ENCODE data around the gene TRMT112. TPM values are rescaled to one million over a fixed set of nuclear protein-coding genes. Genes with fewer than 3 reads are reported as not detected.

Gene TRMT112
- total RNA-seq, 6 donors from 2014 or later: 110 to 215 (median 170) TPM

DNA sequence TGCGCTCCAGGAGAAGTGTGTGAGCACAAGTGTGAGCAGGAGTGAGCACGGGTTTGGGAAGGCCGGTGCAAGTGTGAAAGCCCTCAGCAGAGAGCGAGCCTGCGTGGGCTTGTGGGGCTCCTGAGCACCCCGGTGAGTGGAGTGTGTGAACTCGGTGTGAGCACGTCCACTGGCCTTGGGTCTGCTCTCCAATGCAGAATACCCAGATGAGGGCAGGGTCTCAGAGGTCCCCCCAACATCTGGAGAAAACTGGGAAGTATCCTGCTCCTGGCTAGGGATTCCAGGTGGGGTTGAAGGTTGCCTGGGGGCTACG, 10.8 kb downstream of the TRMT112 start:
- ATAC-seq (ENCODE audit: low FRiP score in 2 of 2): no peak
- Histone ChIP-seq H3K4me1 (peaks cover 14 to 28% (median 23%) of the 10 kb centered on the region in 4 donors), H3K9me3 (no peaks in the 10 kb centered on the region), H3K4me3 (peak overlapping the region; percentile 65 to 96 (median 87)), H3K36me3 (peaks cover 0 to 9% (median 3%) of the 10 kb centered on the region in 4 donors), H3K27ac (peak overlapping the region; percentile 88 to 97 (median 96)), H3K27me3 (no peaks in the 10 kb centered on the region)
- DNase-seq: peak in 1 of 2 donors; percentile 39
- TF ChIP-seq, protein P1, sequence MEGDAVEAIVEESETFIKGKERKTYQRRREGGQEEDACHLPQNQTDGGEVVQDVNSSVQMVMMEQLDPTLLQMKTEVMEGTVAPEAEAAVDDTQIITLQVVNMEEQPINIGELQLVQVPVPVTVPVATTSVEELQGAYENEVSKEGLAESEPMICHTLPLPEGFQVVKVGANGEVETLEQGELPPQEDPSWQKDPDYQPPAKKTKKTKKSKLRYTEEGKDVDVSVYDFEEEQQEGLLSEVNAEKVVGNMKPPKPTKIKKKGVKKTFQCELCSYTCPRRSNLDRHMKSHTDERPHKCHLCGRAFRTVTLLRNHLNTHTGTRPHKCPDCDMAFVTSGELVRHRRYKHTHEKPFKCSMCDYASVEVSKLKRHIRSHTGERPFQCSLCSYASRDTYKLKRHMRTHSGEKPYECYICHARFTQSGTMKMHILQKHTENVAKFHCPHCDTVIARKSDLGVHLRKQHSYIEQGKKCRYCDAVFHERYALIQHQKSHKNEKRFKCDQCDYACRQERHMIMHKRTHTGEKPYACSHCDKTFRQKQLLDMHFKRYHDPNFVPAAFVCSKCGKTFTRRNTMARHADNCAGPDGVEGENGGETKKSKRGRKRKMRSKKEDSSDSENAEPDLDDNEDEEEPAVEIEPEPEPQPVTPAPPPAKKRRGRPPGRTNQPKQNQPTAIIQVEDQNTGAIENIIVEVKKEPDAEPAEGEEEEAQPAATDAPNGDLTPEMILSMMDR (IDR thresholded peaks at IDR 0.05): no peak
- no peak for TF ChIP-seq POLR2A (IDR thresholded peaks at IDR 0.05)
- no peak for TF ChIP-seq EP300 (IDR thresholded peaks at IDR 0.05)
- TF ChIP-seq POLR2AphosphoS5 (IDR thresholded peaks at IDR 0.05): no peak
- 19 to 28% methylated on average over 7 of the region's 9 CpGs for WGBS, 2 donors

DNA sequence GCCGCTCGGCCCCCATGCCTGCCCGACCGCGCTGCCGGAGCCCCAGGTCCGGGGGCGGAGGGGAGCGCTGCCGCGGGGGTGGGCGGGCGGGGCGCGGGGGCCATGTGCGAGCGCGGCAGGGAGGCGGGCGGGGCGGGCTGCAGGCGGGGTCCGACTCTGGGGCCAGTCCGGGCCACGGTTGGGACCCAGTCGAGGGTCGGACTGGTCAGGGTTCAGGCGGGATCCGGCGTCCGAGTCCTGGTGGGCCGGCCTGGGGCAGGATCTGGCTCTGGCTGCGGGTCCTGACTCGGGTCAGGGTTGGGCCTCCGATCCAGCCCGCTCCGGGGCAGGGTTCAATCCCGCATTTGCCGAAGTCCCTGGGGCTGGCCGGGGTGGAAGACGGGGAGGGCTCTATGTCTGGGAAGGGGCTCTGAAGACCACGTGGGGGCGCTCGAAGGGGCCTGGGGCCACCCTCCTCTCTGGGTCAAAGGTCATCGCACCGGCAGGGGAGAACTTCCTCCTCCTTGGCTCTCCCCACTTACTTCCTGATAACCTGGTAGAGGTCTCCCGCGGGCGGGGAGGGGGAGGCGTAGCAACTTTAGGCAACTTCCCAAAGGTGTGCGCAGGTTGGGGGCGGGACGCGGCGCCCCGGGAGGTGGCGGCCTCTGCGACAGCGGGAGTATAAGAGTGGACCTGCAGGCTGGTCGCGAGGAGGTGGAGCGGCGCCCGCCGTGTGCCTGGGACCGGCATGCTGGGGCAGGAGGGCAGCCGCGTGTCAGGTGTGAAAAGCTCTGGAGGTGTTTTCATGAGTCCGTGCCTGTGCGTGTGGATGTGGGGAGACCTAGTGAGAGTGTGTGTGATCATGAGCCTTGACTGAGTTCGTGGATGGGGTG, 11.4 kb downstream of the TRMT112 start:
- H3K27ac ChIP-seq: peak overlapping the region; percentile 88 to 97 (median 96)
- 0 to 1% methylated on average over 22 to 40 of the region's 71 CpGs for WGBS, 2 donors
- DNase-seq (peak; percentile 89 to 94), ATAC-seq (ENCODE audit: low FRiP score in 2 of 2) (peak; percentile 13 to 24)
- peak overlapping the region; percentile 65 to 96 (median 87) for H3K4me3 ChIP-seq
- H3K4me1 ChIP-seq: peaks cover 17 to 33% (median 29%) of the 10 kb centered on the region in 4 donors
- no peaks in the 10 kb centered on the region for H3K27me3 ChIP-seq
- H3K9me3 ChIP-seq: no peaks in the 10 kb centered on the region
- TF ChIP-seq EP300 (IDR thresholded peaks at IDR 0.05) (no peak), POLR2A (IDR thresholded peaks at IDR 0.05) (peak in 3 of 4 donors; percentile 27 to 80 (median 64)), POLR2AphosphoS5 (IDR thresholded peaks at IDR 0.05) (peak in 1 of 2 donors; percentile 66)
- TF ChIP-seq, protein P1 (IDR thresholded peaks at IDR 0.05): peak in 5 of 6 experiments; percentile 12 to 46 (median 17)
- H3K36me3 ChIP-seq: peaks cover 0 to 9% (median 0%) of the 10 kb centered on the region in 4 donors

DNA sequence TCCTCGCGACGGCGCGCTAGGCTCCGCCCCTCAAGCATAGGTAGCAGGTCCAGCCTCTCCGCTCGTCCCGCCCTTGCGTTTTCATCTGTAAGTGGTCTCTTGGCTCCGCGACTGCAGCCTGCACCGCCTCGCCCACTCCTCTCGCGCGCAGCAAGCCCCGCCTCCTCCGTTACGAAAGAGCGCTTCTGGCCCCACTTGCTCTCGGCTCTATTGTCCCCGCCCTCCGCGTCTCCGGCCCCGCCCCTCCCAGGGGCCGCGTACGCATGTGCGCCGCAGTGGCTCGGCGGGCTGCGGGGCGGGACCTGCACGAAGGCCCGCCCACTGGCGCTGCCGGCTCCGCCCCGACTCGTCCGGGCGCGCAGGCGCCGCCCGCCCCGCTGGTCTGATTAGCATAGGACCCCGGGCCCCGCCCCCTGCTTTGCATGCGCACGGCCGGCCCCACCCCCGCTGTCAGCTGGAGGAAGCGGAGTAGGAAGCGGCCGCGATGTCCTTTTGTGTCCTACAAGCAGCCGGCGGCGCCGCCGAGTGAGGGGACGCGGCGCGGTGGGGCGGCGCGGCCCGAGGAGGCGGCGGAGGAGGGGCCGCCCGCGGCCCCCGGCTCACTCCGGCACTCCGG, 12.2 kb downstream of the TRMT112 start, which contains the start of gene ESRRA:
Gene ESRRA, plus strand, starts transcription at position 450 of the 616 bp plus-strand sequence. CDS start 1,656 bp downstream, outside the sequence.
- Histone ChIP-seq H3K4me3 (peak within 1 kb of the TSS; percentile 65 to 96 (median 87)), H3K36me3 (peaks cover 0 to 9% (median 0%) of the 10 kb centered on the region in 4 donors), H3K4me1 (peaks cover 24 to 41% (median 36%) of the 10 kb centered on the region in 4 donors), H3K27me3 (peaks cover 0 to 7% (median 3%) of the 10 kb centered on the region in 4 donors), H3K27ac (peak within 1 kb of the TSS; percentile 91 to 97 (median 96)), H3K9me3 (no peaks in the 10 kb centered on the region)
- DNase-seq (peak; percentile 100), ATAC-seq (ENCODE audit: low FRiP score in 2 of 2) (peak; percentile 95 to 96)
- WGBS, 2 donors: 1% methylated on average over 18 of the region's 81 CpGs; no CpG with 5 or more reads in 1 of the 2 donors
- TF ChIP-seq POLR2A (IDR thresholded peaks at IDR 0.05): peak in 1 of 4 donors; percentile 69
- TF ChIP-seq, protein P1 (IDR thresholded peaks at IDR 0.05): no peak
- TF ChIP-seq EP300 (IDR thresholded peaks at IDR 0.05): peak in 1 of 4 donors; percentile 57
- peak; percentile 31 to 64 for TF ChIP-seq POLR2AphosphoS5 (IDR thresholded peaks at IDR 0.05)

DNA sequence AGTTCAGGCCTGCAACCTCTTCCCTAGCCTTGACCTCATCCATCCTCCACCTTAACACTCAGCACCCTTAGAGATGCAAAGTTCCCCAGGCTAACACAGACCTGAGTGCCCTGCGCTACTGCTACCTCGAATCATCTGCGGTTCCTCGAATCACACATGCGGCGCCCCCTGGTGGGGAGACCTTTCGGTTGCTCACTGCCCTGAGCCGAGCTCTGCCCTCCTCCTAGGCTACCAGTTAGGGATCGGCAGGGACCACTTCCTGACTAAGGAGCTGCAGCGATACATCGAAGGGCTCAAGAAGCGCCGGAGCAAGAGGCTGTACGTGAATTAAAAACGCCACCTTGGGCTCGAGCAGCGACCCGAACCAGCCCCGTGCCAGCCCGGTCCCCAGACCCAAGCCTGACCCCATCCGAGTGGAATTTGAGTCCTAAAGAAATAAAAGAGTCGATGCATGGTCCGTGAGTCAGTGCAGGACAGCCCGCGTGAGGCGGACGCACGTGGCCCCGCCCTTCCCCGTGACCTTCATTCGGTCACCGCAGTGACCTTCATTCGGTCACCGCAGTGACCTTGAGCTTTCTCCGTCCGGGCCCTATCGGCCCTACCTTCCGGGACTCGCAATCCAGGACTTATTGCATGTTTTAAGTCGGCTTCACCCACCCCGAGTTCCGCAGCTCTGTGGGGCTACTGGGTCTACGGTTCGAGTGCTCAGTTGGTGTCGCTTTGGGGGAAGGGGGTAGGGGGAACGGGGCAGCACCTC, 12.9 kb downstream of the TRMT112 start:
- Histone ChIP-seq H3K27ac (peak overlapping the region; percentile 91 to 97 (median 94)), H3K4me1 (peaks cover 30 to 47% (median 43%) of the 10 kb centered on the region in 4 donors), H3K9me3 (no peaks in the 10 kb centered on the region), H3K4me3 (peak overlapping the region; percentile 46 to 96 (median 87)), H3K36me3 (peaks cover 0 to 9% (median 0%) of the 10 kb centered on the region in 4 donors), H3K27me3 (peaks cover 0 to 14% (median 9%) of the 10 kb centered on the region in 4 donors)
- 0 to 1% methylated on average over 27 to 46 of the region's 46 CpGs for WGBS, 2 donors
- DNase-seq (peak; percentile 91 to 97), ATAC-seq (ENCODE audit: low FRiP score in 2 of 2) (peak; percentile 73 to 82)
- TF ChIP-seq POLR2A (IDR thresholded peaks at IDR 0.05) (no peak), POLR2AphosphoS5 (IDR thresholded peaks at IDR 0.05) (peak in 1 of 2 donors; percentile 1), EP300 (IDR thresholded peaks at IDR 0.05) (no peak)
- TF ChIP-seq, protein P1 (IDR thresholded peaks at IDR 0.05): peak; percentile 80 to 95 (median 92)

Measured in upper lobe of left lung (tissue), 6 donors.